D721Med (cell line): ENCODE data around the gene JARID2.

ENCODE experiments used
- DNase-seq: peaks from one replicate; pipeline ENCODE4 v3.0.0; 2011; ENCODE audit warnings: low spot score; ENCODE audit not compliant: insufficient read length
- FAIRE-seq: peaks from 2 replicates; lab custom pipeline; 2011; peaks lifted over from hg19 to GRCh38; lab: Jason Lieb, UNC
- TF ChIP-seq, protein P1 (sequence below): IDR thresholded peaks from 2 replicates; pipeline ENCODE4 v1.5.1; 2012; ENCODE audit warnings: mild to moderate bottlenecking, control low read depth; ENCODE audit not compliant: insufficient read depth; ENCODE audit errors: missing control alignments

Gene JARID2

DNA sequence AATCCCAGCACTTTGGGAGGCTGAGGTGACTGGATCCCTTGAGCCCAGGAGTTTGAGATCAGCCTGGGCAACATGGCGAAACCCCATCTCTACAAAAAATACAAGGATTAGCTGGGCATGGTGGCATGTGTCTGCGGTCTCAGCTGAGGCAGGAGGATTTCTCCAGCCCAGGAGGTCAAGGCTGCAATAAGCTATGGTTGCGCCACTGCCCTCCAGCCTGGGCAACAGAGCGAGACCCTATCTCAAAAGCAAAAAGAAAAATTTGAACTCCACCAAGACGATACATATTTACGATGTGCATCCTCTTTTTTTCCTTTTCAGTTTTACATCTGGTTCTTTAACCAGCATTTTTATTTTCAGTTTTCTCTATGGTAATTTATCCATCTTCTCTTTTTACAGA is 162.1 kb downstream of the JARID2 start:
- no peak for DNase-seq
- TF ChIP-seq, protein P1, sequence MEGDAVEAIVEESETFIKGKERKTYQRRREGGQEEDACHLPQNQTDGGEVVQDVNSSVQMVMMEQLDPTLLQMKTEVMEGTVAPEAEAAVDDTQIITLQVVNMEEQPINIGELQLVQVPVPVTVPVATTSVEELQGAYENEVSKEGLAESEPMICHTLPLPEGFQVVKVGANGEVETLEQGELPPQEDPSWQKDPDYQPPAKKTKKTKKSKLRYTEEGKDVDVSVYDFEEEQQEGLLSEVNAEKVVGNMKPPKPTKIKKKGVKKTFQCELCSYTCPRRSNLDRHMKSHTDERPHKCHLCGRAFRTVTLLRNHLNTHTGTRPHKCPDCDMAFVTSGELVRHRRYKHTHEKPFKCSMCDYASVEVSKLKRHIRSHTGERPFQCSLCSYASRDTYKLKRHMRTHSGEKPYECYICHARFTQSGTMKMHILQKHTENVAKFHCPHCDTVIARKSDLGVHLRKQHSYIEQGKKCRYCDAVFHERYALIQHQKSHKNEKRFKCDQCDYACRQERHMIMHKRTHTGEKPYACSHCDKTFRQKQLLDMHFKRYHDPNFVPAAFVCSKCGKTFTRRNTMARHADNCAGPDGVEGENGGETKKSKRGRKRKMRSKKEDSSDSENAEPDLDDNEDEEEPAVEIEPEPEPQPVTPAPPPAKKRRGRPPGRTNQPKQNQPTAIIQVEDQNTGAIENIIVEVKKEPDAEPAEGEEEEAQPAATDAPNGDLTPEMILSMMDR = no peak
- FAIRE-seq = no peak

DNA sequence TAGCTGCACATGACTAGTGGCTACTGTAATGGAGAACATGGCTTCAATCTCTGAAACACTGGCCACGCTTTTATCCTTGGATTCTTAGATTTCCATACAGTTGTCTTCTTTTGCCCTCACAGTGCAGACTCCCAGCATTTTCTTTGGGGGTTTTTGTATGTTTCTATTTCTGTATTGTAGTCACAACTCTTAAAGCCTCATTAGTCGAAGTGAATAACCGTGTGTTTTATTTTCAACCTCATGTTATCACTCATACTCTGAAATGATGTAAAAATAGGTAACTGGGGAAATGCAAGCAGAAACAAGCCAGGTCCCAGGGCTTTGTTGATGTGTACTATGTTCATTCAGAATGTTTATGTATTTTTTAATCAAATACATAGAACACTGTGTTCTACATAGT is 162.9 kb downstream of the JARID2 start:
- TF ChIP-seq, protein P1 = no peak
- FAIRE-seq (no peak), DNase-seq (no peak)

DNA sequence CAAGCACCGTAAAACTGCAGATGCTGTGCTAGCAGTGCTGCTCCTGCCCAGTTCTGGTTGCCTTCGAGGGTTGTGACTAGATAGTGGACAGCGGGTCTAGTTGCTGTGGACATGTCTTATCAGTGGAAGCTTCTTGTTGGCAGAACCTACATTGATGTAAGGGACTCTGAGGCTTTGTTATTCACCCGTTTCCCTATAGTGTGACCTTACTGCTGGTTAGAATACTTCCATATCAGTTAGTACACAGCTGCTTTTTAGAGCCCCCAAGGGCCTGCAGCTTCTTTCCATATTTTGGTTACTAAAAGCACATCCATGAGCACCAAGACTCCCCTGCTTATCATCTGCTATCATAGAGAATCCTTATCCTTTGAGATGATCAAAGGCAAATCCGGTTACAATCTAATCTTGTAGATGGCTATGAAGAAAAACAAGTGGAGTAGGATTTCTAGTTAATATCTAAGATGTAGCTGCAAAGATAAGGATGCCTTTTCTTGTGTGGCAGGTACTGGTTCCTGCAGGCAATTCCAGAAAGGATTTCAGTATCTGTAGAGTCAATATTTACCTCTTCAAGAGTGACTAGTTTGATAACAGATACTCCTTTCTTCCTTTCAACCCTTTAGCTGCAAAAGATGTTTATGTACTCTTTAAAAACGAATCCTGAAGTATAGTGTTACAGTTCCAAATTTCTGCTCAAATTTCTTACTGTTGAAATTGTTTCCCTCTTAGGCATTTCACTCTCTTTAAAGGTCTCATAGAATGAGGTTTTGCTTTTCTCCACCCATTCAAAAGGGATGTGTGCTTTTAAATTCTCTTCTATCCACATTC is 163.6 kb downstream of the JARID2 start:
- DNase-seq = peak; percentile 43
- TF ChIP-seq, protein P1 = no peak
- peak; percentile 72 for FAIRE-seq

DNA sequence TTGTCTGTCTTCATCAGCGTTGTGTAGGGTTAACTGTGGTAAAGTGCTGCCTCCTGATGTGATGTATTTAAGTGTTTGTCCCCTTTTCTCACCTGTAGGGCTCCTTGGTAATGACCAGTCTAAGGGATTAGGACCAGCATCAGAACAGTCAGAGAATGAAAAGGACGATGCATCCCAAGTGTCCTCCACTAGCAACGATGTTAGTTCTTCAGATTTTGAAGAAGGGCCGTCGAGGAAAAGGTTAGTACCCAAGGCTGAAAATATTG is 164.2 kb downstream of the JARID2 start:
- FAIRE-seq = no peak
- TF ChIP-seq, protein P1 = no peak

DNA sequence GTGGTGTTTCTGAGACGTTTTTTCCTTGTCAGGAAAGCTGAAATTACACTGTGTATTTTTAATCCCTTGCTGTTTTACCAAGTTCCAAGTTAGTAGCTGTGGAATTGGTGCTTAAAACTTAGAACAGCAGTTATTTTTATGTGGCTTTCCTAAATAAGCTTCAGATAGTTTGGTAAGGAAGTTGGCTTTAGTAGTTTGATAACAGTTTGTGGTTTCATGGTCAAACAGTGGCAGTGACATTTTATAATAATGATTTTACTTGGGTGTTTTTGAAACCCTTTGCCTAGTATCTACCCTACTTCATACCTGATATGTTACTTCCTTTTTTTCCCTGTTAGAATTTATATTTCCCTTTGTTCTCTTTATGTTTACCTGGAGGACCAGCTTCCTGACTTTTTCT is 164.9 kb downstream of the JARID2 start:
- no peak for FAIRE-seq
- no peak for DNase-seq
- TF ChIP-seq, protein P1 = no peak

More for the DNA sequence above, 164.2 kb downstream of the JARID2 start:
- DNase-seq = no peak

DNA sequence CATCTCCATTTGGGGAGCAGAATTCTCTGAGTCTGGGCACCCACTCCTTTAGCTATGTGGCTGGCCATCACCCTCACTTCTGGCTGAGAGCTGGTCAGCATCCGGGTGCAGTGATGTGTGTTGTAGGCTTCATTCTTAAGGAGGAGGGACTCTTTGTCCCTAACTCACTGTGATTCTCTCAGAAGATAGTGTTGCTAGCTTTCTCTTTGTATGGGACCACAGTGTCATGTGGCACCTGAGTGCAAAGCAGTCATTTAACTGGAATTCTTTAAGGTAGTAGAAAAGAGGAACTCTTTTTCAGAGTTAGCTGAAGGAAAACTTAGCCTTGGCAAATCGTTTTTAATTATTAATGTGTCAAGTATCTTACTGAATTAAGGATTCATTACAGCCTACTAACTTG is 165.9 kb downstream of the JARID2 start:
- TF ChIP-seq, protein P1 = no peak
- FAIRE-seq = no peak
- DNase-seq = no peak

DNA sequence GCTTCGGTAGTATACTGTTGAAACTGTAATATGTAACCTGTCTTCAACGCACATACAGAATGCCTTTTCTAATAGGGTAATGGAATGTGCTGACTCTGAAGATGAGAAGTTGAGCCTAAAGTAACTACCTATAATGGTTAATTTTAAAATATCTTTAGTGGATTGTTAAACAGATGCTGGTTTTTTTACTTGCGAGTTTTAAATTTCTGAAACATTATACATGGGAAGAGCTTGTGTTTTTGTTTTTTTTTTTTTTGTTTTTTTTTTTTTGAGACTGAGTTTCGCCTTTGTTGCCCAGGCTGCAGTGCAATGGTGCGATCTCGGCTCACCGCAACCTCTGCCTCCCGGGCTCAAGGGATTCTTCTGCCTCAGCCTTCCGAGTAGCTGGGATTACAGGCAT is 166.9 kb downstream of the JARID2 start:
- DNase-seq = no peak
- TF ChIP-seq, protein P1 = no peak
- no peak for FAIRE-seq
